ENCODE data around the gene PREP.

DNA sequence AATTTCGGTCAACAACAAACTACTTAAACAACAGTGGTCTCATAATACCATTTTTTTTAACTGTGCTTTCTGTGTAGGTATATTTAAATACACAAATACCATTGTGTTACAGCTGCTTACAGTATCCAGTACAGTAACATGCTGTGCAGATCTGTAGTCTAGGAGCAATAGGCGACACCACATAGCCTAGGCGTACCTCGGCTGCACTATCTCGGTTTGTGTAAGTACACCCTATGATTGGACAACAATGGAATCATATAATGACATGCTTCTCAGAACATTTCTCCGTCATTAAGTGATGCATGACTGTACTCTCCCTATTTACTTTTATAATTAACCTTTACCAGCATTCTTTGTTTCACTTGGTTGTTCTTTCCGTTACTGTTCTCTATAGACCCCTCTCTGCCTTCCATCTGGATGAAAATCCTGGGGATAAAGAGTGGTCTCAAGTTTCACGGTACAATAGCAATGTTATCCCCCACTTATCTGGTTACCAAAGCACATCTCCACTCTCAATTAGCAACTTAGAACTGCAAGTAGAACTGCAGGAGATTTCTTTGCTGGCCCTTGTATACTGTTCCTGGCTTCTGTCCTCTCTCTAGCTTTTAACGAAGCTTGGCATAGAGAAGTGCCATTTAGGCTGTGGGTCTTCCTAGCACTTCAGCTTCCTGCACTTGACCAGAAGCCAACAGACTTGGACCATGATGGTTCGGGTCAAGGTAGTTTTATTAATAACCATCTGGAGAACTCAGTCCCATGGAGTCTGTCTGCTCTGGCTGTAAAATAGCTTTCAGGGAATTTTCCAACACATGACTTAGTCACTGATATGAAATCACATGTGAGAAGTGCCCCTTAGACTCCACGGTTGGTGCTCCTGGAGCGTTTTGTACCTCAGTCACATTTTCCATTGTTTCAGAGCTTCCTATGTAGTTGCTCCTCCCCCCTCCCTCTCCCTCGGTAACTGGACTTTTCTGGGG lies 142.7 kb downstream of the PREP start:
- TF ChIP-seq, protein P1, sequence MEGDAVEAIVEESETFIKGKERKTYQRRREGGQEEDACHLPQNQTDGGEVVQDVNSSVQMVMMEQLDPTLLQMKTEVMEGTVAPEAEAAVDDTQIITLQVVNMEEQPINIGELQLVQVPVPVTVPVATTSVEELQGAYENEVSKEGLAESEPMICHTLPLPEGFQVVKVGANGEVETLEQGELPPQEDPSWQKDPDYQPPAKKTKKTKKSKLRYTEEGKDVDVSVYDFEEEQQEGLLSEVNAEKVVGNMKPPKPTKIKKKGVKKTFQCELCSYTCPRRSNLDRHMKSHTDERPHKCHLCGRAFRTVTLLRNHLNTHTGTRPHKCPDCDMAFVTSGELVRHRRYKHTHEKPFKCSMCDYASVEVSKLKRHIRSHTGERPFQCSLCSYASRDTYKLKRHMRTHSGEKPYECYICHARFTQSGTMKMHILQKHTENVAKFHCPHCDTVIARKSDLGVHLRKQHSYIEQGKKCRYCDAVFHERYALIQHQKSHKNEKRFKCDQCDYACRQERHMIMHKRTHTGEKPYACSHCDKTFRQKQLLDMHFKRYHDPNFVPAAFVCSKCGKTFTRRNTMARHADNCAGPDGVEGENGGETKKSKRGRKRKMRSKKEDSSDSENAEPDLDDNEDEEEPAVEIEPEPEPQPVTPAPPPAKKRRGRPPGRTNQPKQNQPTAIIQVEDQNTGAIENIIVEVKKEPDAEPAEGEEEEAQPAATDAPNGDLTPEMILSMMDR (IDR thresholded peaks at IDR 0.05), result no peak
- no peak for TF ChIP-seq POLR2AphosphoS5 (IDR thresholded peaks at IDR 0.05)
- TF ChIP-seq EP300 (IDR thresholded peaks at IDR 0.05; ENCODE audit: low read depth), result no peak
